ENCODE results near the gene IGSF6.

The IGSF6 gene

DNA sequence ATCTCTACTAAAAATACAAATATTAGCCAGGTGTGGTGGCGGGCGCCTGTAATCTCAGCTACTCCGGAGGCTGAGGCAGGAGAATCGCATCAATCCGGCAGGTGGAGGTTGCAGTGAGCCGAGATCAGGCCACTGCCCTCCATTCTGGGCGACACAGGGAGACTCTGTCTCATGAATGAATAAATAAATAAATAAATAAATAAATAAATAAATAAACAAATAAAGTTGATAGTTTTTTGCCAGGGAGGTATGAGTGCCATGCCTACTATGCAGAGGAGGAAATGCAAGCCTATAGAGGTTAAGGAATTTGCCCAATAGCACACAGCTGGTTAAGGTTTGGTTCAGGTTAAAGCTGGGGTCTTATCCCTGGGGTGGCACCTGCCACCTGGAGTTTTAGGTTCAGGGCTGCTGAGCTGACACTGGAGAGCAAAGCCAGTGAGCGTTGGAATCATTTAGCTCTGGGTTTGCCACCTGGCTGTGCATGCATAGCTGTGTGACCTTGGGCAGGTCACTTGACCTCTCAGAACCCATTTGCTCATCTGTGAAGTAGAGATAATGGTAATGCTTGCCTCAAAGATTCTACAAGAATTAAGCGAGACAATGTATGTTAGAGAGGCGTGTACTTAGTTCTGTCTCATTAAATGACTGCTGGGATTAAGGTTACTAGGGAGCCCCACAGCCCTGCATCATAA lies 12.5 kb upstream of the IGSF6 start:
- TF ChIP-seq, protein P1, sequence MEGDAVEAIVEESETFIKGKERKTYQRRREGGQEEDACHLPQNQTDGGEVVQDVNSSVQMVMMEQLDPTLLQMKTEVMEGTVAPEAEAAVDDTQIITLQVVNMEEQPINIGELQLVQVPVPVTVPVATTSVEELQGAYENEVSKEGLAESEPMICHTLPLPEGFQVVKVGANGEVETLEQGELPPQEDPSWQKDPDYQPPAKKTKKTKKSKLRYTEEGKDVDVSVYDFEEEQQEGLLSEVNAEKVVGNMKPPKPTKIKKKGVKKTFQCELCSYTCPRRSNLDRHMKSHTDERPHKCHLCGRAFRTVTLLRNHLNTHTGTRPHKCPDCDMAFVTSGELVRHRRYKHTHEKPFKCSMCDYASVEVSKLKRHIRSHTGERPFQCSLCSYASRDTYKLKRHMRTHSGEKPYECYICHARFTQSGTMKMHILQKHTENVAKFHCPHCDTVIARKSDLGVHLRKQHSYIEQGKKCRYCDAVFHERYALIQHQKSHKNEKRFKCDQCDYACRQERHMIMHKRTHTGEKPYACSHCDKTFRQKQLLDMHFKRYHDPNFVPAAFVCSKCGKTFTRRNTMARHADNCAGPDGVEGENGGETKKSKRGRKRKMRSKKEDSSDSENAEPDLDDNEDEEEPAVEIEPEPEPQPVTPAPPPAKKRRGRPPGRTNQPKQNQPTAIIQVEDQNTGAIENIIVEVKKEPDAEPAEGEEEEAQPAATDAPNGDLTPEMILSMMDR (IDR thresholded peaks at IDR 0.05; ENCODE audit: low read depth, low read length), result no peak
- no peak for DNase-seq (ENCODE audit: extremely low read depth, low read depth)

DNA sequence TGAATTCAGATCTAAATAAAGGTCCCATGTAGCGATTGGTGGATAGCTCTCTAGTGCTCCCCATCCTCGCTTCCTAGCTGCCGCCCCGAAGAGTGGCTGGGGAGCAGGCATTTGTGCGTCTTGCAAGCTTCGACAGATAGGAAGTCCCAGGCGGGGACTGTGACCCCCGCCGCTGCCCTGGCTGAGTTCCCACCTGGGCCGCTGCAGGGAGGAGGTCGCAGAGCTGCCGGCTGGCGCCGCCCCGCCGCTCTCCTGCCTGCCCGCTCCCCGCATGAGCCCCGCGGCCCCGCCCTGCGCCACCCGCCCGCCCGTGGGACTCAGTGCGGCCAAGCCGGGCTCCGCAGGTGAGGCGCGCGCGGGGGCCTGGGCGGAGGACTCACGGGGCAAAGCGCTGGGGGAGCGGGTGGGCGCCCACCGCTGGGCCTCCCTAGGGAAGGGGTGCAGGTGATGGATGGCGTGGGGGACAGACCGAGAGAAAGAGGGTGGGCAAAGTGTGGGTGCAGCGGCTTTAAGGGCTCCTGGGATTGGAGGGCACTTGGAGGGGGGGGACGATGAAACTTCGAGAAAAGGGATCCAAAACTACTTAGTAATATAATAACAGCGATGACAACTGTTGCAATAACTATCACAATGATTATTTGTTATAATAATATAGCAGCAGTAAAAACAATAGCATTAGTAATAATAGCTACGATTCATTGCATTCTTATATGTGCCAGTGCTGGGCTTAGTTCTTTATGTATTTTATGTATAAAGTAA lies 11.7 kb upstream of the IGSF6 start, which contains the start of gene OTOA:
TSS of gene OTOA (plus strand) at position 80 of the 759 bp plus-strand sequence. CDS start 14,547 bp downstream, outside the sequence.
- TF ChIP-seq, protein P1 (IDR thresholded peaks at IDR 0.05; ENCODE audit: low read depth, low read length), result no peak
- DNase-seq (ENCODE audit: extremely low read depth, low read depth), result no peak

DNA sequence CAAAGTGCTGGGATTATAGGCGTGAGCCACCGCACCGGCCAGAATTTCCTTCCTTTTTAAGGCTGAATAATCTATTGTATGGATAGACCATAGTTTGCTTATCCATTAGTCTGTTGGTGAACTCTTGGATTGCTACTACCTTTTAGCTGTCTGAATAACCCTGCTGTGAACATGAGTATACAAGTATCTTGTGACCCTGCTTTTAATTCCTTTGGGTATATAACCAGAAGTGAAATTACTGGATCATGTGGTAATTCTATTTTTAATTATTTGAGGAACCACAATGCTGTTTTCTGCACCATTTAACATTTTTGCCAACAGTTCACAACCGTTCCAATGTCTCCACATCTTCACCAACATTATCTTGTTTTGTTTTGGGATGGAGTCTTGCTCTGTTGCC lies 6.7 kb upstream of the IGSF6 start:
- no peak for DNase-seq (ENCODE audit: extremely low read depth, low read depth)
- TF ChIP-seq, protein P1 (IDR thresholded peaks at IDR 0.05; ENCODE audit: low read depth, low read length), result no peak

DNA sequence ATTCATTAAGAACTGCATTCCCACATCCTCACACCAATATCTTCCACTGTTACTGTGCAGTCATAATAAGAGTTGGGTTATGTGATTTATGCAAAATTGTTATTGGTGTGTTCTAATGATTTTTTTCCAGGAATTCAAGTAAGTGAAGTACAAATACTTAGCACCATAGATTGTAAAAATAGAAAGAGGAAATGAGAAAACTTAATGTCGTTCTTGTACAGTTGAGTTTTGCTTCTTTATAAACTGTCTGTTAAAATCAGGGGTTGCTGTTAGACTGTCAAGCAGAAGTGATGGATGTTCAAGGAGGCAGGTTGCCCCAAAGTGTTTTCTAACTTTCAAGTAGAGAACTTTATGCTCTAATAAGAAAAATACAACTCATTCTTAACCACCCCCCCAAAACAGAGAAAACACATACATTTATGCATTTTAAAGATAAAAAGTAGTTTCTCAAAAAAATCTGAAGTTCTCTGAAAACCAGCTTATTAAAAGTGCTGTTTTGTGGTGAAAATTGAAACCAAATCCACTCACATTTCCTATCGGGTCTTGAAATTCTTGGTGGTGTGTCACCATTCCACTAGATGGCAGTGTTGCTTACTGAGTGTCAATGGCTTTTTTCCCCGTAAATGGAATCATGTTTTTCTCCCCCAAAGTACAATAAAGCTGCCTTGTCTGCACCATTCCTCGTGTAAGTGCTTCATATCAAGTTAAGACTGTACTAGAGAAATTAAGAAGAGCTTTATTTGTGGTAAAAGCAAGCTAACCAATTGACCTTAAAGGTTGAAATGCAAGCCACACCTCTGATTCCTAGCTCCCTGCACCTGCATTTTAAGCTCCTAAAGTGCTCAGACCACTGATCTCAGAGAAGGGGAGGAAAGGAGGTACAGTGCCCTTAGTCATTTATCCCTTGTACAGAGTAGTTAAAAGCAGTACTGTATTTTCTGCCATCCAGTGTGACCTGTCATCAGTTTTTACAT lies 4.7 kb upstream of the IGSF6 start:
- DNase-seq (ENCODE audit: extremely low read depth, low read depth), result peak; percentile 12

DNA sequence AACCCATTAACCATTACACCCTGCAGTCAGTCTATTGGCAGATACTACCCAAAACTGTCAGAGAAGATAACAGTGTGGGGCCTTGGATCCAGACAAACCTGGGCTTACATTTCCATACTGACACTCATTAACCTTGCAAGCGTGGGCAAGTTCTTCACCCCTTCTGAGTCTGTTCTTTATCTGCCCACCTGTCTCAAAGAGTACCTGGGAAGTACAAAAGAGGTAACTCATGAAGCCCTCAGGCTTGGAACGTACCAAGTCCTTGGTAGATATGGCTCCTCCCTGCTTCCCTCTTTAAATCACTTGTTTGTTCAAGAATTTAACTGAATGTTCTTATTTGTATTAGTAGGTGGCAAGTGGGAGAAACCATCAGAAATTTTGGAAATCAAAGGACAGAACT lies 2.5 kb upstream of the IGSF6 start:
- TF ChIP-seq, protein P1 (IDR thresholded peaks at IDR 0.05; ENCODE audit: low read depth, low read length), result no peak
- no peak for DNase-seq (ENCODE audit: extremely low read depth, low read depth)

More for the DNA sequence above, 4.7 kb upstream of the IGSF6 start:
- TF ChIP-seq, protein P1 (IDR thresholded peaks at IDR 0.05; ENCODE audit: low read depth, low read length), result peak; percentile 89

DNA sequence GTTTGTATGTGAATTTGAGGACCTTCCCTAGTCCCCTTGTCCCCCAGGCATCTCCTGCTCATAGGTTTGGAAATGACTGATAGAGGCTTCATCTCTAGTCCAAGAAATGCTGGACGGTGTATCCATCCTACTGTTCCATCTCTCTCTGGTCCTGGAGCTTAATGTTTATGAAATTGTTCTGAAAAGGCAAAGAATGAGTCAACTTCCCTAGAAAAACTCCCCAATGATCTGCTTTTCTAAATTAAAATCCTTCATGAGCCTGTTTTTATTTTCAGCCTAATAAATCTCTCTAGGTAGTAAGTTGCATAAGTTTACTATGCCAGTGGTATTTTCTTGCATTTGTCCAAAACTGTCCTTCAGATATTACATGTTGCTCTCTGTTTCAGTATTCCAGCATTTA lies 2.1 kb upstream of the IGSF6 start:
- DNase-seq (ENCODE audit: extremely low read depth, low read depth), result no peak
- TF ChIP-seq, protein P1 (IDR thresholded peaks at IDR 0.05; ENCODE audit: low read depth, low read length), result no peak
